Ascending aorta (tissue), 2 donors: Measurements from ENCODE around the gene CLPSL2. TPM values are rescaled to one million over a fixed set of nuclear protein-coding genes. Genes with fewer than 3 reads are reported as not detected.

Experiments used
- DNase-seq, 2 donors: peaks; one replicate each; pipeline ENCODE4 v3.0.0-alpha.2; 2019; ENCODE audit warnings: low spot score in 2 of 2
- H3K27ac ChIP-seq, 2 donors: fragments of 200-600 bp; sonication (generic); one replicate each; pipeline ENCODE4 v1.5.1; 2016 to 2017; ENCODE audit warnings: mild to moderate bottlenecking in 1 of 2
- H3K27me3 ChIP-seq: fragments of 200-600 bp; sonication (generic); one replicate; pipeline ENCODE4 v1.5.1; 2017
- H3K36me3 ChIP-seq, 2 donors: fragments of 200-600 bp; sonication (generic); one replicate each; pipeline ENCODE4 v1.5.1; 2016
- H3K4me1 ChIP-seq, 2 donors: fragments of 200-600 bp; sonication (generic); one replicate each; pipeline ENCODE4 v1.5.1; 2016 to 2017; ENCODE audit warnings: mild to moderate bottlenecking in 1 of 2
- H3K4me3 ChIP-seq, 2 donors: fragments of 200-600 bp; sonication (generic); one replicate each; pipeline ENCODE4 v1.5.1; 2016 to 2017; ENCODE audit warnings: mild to moderate bottlenecking in 1 of 2
- H3K9me3 ChIP-seq, 2 donors: fragments of 200-600 bp; sonication (generic); one replicate each; pipeline ENCODE4 v1.5.1; 2016
- CTCF ChIP-seq, 3 experiments: fragments of 200-600 bp in 2 of 3; fragments of 450-650 bp in 1 of 3; sonication (generic) in 2 of 3; IDR thresholded peaks; one replicate each; pipeline ENCODE4 v1.5.1; 2016 to 2019; ENCODE audit warnings: antibody characterized with exemption in 3 of 3, mild to moderate bottlenecking in 1 of 3, moderate library complexity in 1 of 3
- intact Hi-C: fragments of 100-400 bp; cut with DNase I; formaldehyde crosslinking; loops from one replicate; pipeline ENCODE4 v1.15.1; 2023
- total RNA-seq: library from RNA; depleted of rRNA; stranded (reverse); fragments of >200 nt; gene quantifications from one replicate; pipeline ENCODE4 v1.1.0, GENCODE V29; 2016

Gene CLPSL2
- total RNA-seq, 1 donor from 2014 or later = not detected

DNA sequence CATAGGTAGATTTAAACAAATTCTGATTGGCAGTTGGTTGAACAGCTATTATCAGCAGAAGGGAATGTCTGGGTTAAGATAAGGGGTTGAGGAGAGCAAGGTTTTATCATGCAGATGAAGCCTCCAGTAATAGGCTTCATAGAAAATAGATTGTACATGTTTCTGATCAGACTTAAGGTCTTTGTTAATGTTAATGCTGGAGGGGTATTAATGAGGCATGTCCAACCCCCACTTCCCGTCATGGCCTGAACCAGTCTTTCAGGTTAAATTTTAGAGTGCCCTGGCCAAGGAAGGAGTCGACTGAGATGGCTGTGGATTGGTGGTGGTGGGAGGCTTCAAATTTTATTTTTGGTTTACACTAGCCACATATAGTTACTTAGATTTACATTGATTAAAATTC is 7.8 kb downstream of the CLPSL2 start:
- Histone ChIP-seq H3K4me1 (no peaks in the 10 kb centered on the region), H3K27ac (no peak overlapping the region), H3K9me3 (no peaks in the 10 kb centered on the region), H3K4me3 (no peak overlapping the region), H3K27me3 (no peaks in the 10 kb centered on the region), H3K36me3 (no peaks in the 10 kb centered on the region)
- no peak for TF ChIP-seq CTCF (IDR thresholded peaks at IDR 0.05)
- no peak for DNase-seq
- intact Hi-C loops = no loop called here

DNA sequence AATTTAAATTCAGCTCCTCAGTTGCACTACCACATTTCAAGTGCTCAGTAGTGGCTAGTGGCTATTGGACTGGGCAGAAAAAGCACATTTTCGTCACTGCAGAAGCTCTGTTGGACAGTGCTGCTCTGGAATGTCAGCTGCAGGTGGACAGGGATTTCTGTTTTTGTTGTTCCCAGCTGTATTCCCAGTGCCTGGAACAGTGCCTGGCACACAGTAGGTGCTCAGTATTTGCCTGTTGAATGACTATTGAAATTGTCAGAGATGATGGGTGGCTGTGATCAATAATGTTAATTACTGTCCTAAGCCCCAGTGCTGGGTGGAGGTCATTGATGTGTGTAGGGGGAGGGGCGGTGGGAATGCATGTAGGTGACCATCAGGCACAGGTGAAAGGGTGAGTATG is 9.9 kb downstream of the CLPSL2 start:
- no peaks in the 10 kb centered on the region for H3K36me3 ChIP-seq
- DNase-seq = no peak
- no peak overlapping the region for H3K4me3 ChIP-seq
- TF ChIP-seq CTCF (IDR thresholded peaks at IDR 0.05) = no peak
- no peaks in the 10 kb centered on the region for H3K9me3 ChIP-seq
- H3K27me3 ChIP-seq = no peaks in the 10 kb centered on the region
- no peaks in the 10 kb centered on the region for H3K4me1 ChIP-seq
- H3K27ac ChIP-seq = no peak overlapping the region
- intact Hi-C loops = no loop called here

DNA sequence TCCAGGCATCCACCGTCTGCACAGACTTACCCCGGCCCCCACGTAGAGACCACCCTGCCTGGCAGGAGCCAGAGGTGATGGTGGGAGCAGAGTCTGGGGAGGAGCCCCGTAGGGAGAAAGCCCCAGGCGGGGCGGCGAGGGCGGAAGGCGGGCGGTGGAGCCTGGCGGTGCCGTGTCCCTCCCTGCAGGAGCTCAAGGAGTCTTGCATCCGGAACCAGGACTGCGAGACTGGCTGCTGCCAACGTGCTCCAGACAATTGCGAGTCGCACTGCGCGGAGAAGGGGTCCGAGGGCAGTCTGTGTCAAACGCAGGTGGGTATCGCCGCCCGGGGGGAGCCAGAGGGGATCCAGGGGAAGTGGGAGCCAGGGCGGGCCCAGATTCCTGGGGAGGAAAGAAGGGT is 10.4 kb downstream of the CLPSL2 start:
- H3K27ac ChIP-seq = no peak overlapping the region
- H3K4me3 ChIP-seq = no peak overlapping the region
- no peaks in the 10 kb centered on the region for H3K9me3 ChIP-seq
- intact Hi-C loops = no loop called here
- no peak for DNase-seq
- H3K36me3 ChIP-seq = no peaks in the 10 kb centered on the region
- H3K4me1 ChIP-seq = no peaks in the 10 kb centered on the region
- no peak for TF ChIP-seq CTCF (IDR thresholded peaks at IDR 0.05)
- H3K27me3 ChIP-seq = no peaks in the 10 kb centered on the region

DNA sequence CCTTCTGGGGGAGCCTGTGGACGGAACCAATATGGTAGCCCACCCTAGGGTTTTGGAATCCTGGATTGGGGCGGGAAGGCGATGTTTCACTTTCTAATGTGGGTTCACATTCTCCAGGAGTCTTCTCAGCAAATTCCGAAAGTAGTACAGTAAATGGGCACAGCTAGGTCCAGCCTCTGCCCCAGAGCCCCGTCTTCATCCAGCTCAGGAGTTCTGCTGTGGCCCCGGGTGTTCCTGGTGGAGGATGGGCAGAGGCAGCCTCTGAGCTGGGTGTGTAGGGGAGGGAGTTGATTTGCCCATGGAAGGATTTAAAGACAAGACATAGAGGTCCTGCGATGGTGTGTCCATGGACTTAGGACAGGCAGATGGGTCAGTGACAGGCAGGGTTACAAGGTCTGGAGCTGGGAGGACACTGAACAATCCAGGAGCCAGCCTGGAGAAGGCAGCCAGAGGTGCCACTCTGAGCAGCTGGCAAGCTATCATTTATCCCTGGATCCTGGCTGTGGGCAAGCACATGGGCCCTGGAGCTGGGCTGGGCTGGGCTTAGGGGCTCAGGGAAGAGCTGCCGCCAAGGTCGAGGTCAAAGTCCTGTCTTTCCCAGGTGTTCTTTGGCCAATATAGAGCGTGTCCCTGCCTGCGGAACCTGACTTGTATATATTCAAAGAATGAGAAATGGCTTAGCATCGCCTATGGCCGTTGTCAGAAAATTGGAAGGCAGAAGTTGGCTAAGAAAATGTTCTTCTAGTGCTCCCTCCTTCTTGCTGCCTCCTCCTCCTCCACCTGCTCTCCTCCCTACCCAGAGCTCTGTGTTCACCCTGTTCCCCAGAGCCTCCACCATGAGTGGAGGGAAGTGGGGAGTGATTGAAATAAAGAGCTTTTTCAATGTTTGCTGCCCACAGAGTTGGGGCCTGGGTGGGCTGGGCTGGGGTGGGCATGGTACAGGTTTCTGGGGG is 11.1 kb downstream of the CLPSL2 start:
- H3K27ac ChIP-seq = no peak overlapping the region
- intact Hi-C loops = no loop called here
- TF ChIP-seq CTCF (IDR thresholded peaks at IDR 0.05) = no peak
- no peaks in the 10 kb centered on the region for H3K36me3 ChIP-seq
- no peaks in the 10 kb centered on the region for H3K9me3 ChIP-seq
- H3K4me1 ChIP-seq = no peaks in the 10 kb centered on the region
- H3K27me3 ChIP-seq = no peaks in the 10 kb centered on the region
- no peak for DNase-seq
- H3K4me3 ChIP-seq = no peak overlapping the region

GRCh38 chr6:35788423-35788982 is 12.1 kb downstream of the CLPSL2 start:
- no peak overlapping the region for H3K4me3 ChIP-seq
- TF ChIP-seq CTCF (IDR thresholded peaks at IDR 0.05) = no peak
- no peak overlapping the region for H3K27ac ChIP-seq
- no peaks in the 10 kb centered on the region for H3K4me1 ChIP-seq
- no peaks in the 10 kb centered on the region for H3K9me3 ChIP-seq
- DNase-seq = no peak
- no peaks in the 10 kb centered on the region for H3K27me3 ChIP-seq
- intact Hi-C loops = no loop called here
- H3K36me3 ChIP-seq = no peaks in the 10 kb centered on the region
